Tibial nerve (tissue), 4 donors: ENCODE measurements around the gene EPS8L1. TPM values are rescaled to one million over a fixed set of nuclear protein-coding genes. Genes with fewer than 3 reads are reported as not detected.
"Not testable (repeated sequence)": the region's sequence is repeated elsewhere in the genome, so short reads cannot be mapped to it uniquely, and the experiment has no call there.

Source experiments
- DNase-seq, 2 donors: peaks; one replicate each; pipeline ENCODE4 v3.0.0-alpha.2; 2019; ENCODE audit warnings: low spot score in 2 of 2
- H3K27ac ChIP-seq, 4 donors: fragments of 200-600 bp; sonication (generic) in 3 of 4; one replicate each; pipeline ENCODE4 v1.5.1; 2017 to 2019; ENCODE audit warnings: mild to moderate bottlenecking in 1 of 4
- H3K27me3 ChIP-seq, 2 donors: fragments of 200-600 bp; sonication (generic) in 1 of 2; one replicate each; pipeline versions ENCODE4 v1.5.1 to v1.6.0; 2017 to 2019
- H3K36me3 ChIP-seq, 3 donors: fragments of 200-600 bp; sonication (generic); one replicate each; pipeline ENCODE4 v1.5.1; 2018 to 2019
- H3K4me1 ChIP-seq, 4 donors: fragments of 200-600 bp; sonication (generic) in 3 of 4; one replicate each; pipeline ENCODE4 v1.5.1; 2017 to 2019
- H3K4me3 ChIP-seq, 4 donors: fragments of 200-600 bp; sonication (generic) in 3 of 4; one replicate each; pipeline ENCODE4 v1.5.1; 2017 to 2019; ENCODE audit warnings: mild to moderate bottlenecking in 1 of 4, moderate library complexity in 1 of 4
- H3K9me3 ChIP-seq, 4 donors: fragments of 200-600 bp; sonication (generic) in 3 of 4; one replicate each; pipeline ENCODE4 v1.5.1; 2017 to 2019
- CTCF ChIP-seq, 5 experiments: fragments of 200-600 bp in 3 of 5; fragments of 450-650 bp in 2 of 5; sonication (generic) in 3 of 5; IDR thresholded peaks; one replicate each; pipeline ENCODE4 v1.5.1; 2016 to 2019; ENCODE audit warnings: antibody characterized with exemption in 5 of 5, mild to moderate bottlenecking in 3 of 5, moderate library complexity in 2 of 5
- EP300 ChIP-seq, 2 donors: sonication (generic); formaldehyde crosslinking; IDR thresholded peaks; one replicate each; pipeline ENCODE4 v1.6.1; 2017; ENCODE audit warnings: antibody characterized with exemption in 2 of 2, mild to moderate bottlenecking in 1 of 2
- POLR2A ChIP-seq, 2 donors: fragments of 450-650 bp; IDR thresholded peaks; one replicate each; pipeline ENCODE4 v1.6.1; 2017; ENCODE audit warnings: antibody characterized with exemption in 2 of 2, mild to moderate bottlenecking in 2 of 2, moderate library complexity in 2 of 2
- WGBS, 2 donors: methylation state at CpG; one replicate each; pipeline ENCODE4 v1.1.5; 2018; 5-methylcytosine and 5-hydroxymethylcytosine counted together
- total RNA-seq, 4 donors: library from RNA; depleted of rRNA; stranded (reverse); fragments of >200 nt; gene quantifications; one replicate each; pipeline ENCODE4 v1.1.0, GENCODE V29; 2016

EPS8L1 gene
- total RNA-seq, 4 donors from 2014 or later, result 0.44 to 1.2 TPM; not detected in 2

DNA sequence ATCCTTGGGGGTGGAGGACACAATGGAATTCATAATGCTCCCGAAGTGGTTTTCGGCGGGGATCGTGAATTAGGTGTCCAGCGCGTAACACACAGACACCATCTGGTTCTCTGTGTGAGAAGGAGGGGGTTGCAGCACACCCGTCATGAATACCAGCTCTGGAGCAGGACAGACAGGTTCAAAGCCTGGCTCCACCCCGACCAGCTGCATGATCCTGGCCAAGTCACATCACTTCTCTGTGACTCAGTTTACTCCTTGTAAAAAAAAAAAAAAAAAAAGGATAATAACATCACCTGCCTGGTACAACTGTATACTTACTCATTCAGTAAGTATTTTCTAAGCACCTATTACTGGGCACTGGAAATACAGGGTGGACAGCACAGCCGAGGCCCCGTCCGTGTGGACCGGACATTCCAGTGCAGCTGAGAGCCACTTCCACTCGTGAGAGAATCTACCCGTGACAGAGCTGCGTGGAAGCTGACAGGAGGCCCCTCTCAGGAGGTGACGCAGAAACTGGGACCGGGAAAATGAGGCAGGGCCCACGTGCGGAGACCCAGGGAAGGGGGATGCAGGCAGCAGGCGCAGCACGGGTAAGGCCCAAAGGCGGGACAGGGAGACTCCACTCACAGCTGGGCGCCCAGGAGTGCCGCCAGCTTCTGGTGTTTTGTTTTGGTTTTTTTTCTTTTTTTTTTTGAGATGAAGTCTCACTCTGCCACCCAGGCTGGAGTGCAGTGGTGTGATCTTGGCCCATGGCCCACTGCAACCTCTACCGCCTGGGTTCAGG is 24.7 kb upstream of the EPS8L1 start:
- WGBS, 2 donors, result 94% methylated on average over 25 of the region's 25 CpGs
- no peak for TF ChIP-seq CTCF (IDR thresholded peaks at IDR 0.05)
- TF ChIP-seq POLR2A (IDR thresholded peaks at IDR 0.05), result no peak
- TF ChIP-seq EP300 (IDR thresholded peaks at IDR 0.05), result no peak
- Histone ChIP-seq H3K27ac (no peak overlapping the region), H3K4me3 (no peak overlapping the region), H3K4me1 (no peaks in the 10 kb centered on the region), H3K36me3 (peaks cover 0 to 100% (median 22%) of the 10 kb centered on the region in 3 donors), H3K27me3 (no peaks in the 10 kb centered on the region), H3K9me3 (no peaks in the 10 kb centered on the region)
- DNase-seq, result no peak

DNA sequence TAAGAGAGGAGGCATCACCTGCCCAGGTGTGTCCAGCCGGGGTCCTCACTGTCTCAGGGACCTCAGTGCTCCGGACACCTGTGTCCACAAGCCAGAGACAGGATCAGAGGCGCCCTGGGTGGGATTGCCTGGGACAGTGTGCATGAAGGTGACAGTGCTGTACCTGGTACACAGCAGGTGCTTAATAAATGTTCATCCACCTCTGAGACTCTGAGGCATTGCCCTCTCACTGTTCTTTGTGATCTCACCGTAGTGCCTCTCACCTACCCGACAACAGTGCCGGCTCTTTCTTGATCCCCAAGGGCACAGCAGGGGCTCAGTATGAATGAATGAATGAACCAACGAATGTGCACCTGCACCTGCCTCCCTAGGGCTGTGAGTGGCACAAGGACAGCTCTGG is 21.9 kb upstream of the EPS8L1 start:
- H3K9me3 ChIP-seq, result no peaks in the 10 kb centered on the region
- H3K4me1 ChIP-seq, result no peaks in the 10 kb centered on the region
- no peak overlapping the region for H3K27ac ChIP-seq
- H3K27me3 ChIP-seq, result no peaks in the 10 kb centered on the region
- H3K36me3 ChIP-seq, result peaks cover 0 to 100% (median 24%) of the 10 kb centered on the region in 3 donors
- TF ChIP-seq CTCF (IDR thresholded peaks at IDR 0.05) (no peak), EP300 (IDR thresholded peaks at IDR 0.05) (no peak), POLR2A (IDR thresholded peaks at IDR 0.05) (no peak)
- no peak for DNase-seq
- no peak overlapping the region for H3K4me3 ChIP-seq
- 80 to 96% methylated on average over 7 of the region's 7 CpGs for WGBS, 2 donors

GRCh38 chr19:55056827-55057226 is 18.8 kb upstream of the EPS8L1 start:
- Histone ChIP-seq H3K4me1 (peaks cover 0 to 3% (median 0%) of the 10 kb centered on the region in 4 donors), H3K36me3 (peaks cover 0 to 77% (median 25%) of the 10 kb centered on the region in 3 donors), H3K4me3 (no peak overlapping the region), H3K9me3 (no peaks in the 10 kb centered on the region), H3K27me3 (no peaks in the 10 kb centered on the region), H3K27ac (no peak overlapping the region)
- 96 to 97% methylated on average over 9 of the region's 9 CpGs for WGBS, 2 donors
- no peak for DNase-seq
- TF ChIP-seq CTCF (IDR thresholded peaks at IDR 0.05), result no peak
- no peak for TF ChIP-seq POLR2A (IDR thresholded peaks at IDR 0.05)
- no peak for TF ChIP-seq EP300 (IDR thresholded peaks at IDR 0.05)

- Histone ChIP-seq H3K27ac (no peak overlapping the region), H3K36me3 (peaks cover 0 to 56% (median 25%) of the 10 kb centered on the region in 3 donors), H3K27me3 (peaks cover 0 to 4% of the 10 kb centered on the region in 2 donors), H3K4me1 (peaks cover 0 to 16% (median 4%) of the 10 kb centered on the region in 4 donors), H3K9me3 (no peaks in the 10 kb centered on the region), H3K4me3 (no peak overlapping the region)
- DNase-seq, result no peak
- TF ChIP-seq CTCF (IDR thresholded peaks at IDR 0.05) (no peak), EP300 (IDR thresholded peaks at IDR 0.05) (no peak), POLR2A (IDR thresholded peaks at IDR 0.05) (no peak)
- 93 to 96% methylated on average over 23 of the region's 23 CpGs for WGBS, 2 donors
Observed at GRCh38 chr19:55058781-55059610, 16.7 kb upstream of the EPS8L1 start.

DNA sequence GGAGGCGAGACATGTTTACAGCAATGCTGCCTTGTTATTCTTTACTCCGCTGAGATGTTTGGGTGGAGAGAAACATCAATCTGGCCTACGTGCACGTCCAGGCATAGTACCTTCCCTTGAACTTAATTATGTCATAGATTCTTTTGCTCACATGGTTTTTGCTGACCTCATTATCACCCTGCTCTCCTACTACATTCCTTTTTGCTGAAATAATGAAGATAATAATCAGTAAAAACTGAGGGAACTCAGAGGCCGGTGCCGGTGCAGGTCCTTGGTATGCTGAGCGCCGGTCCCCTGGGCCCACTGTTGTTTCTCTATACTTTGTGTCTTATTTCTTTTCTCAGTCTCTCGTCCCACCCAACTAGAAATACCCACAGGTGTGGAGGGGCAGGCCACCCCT is 15.4 kb upstream of the EPS8L1 start:
- H3K27ac ChIP-seq, H3K4me3 ChIP-seq, H3K27me3 ChIP-seq, DNase-seq, H3K9me3 ChIP-seq: not testable (repeated sequence)
- Histone ChIP-seq H3K36me3 (peaks cover 0 to 43% (median 25%) of the 10 kb centered on the region in 3 donors), H3K4me1 (peaks cover 0 to 16% (median 4%) of the 10 kb centered on the region in 4 donors)
- WGBS, 2 donors, result 58 to 68% methylated on average over 9 of the region's 9 CpGs
